ENCODE measurements around the gene PHC1.

DNA sequence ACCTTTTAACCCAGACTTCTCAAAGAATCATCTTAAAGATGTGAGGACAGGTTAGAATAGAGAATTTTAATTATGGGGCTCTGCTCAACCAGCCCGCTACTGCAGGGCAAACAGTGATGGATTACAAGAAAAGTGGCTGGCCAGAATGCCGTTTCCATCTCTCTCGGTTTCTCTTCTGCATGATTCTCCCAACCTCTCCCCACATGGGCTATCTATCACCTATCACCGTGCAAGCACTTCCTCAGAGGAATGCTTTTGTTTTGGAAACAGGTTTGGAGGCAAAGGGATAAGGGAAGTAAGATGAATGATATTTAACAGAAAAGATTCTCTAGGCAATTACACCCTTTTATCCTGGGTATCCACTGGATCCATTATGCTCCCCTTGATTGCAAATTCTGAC lies 37.4 kb upstream of the PHC1 start:
- no peak for TF ChIP-seq POLR2A (IDR thresholded peaks at IDR 0.05)
- TF ChIP-seq, protein P1, sequence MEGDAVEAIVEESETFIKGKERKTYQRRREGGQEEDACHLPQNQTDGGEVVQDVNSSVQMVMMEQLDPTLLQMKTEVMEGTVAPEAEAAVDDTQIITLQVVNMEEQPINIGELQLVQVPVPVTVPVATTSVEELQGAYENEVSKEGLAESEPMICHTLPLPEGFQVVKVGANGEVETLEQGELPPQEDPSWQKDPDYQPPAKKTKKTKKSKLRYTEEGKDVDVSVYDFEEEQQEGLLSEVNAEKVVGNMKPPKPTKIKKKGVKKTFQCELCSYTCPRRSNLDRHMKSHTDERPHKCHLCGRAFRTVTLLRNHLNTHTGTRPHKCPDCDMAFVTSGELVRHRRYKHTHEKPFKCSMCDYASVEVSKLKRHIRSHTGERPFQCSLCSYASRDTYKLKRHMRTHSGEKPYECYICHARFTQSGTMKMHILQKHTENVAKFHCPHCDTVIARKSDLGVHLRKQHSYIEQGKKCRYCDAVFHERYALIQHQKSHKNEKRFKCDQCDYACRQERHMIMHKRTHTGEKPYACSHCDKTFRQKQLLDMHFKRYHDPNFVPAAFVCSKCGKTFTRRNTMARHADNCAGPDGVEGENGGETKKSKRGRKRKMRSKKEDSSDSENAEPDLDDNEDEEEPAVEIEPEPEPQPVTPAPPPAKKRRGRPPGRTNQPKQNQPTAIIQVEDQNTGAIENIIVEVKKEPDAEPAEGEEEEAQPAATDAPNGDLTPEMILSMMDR (IDR thresholded peaks at IDR 0.05), result no peak

All from lower leg skin (tissue), 3 donors.